Measurements from ENCODE around the gene HEMK1. TPM values are rescaled to one million over a fixed set of nuclear protein-coding genes. Genes with fewer than 3 reads are reported as not detected.
A peak's percentile ranks its signal among the peaks of the same experiment; 100 is the strongest.

HEMK1 gene
- total RNA-seq, 3 donors from 2014 or later = 6.1 to 10.7 (median 9.2) TPM

- Histone ChIP-seq H3K27ac (no peak overlapping the region), H3K27me3 (no peaks in the 10 kb centered on the region)
These were observed 18.1 kb downstream of the HEMK1 start for GRCh38 chr3:50587373-50587772.

GRCh38 chr3:50587806-50588758 is 18.8 kb downstream of the HEMK1 start:
- Histone ChIP-seq H3K9me3 (no peaks in the 10 kb centered on the region), H3K27me3 (no peaks in the 10 kb centered on the region), H3K4me3 (no peak overlapping the region), H3K27ac (peak overlapping the region in 1 of 2 donors; percentile 19), H3K4me1 (peaks cover 0 to 4% of the 10 kb centered on the region in 2 donors), H3K36me3 (no peaks in the 10 kb centered on the region)
- no peak for DNase-seq (ENCODE audit: low spot score in 2 of 2)
- no peak for TF ChIP-seq CTCF (IDR thresholded peaks at IDR 0.05)
- no peak for TF ChIP-seq POLR2AphosphoS5 (IDR thresholded peaks at IDR 0.05)
- TF ChIP-seq POLR2A (IDR thresholded peaks at IDR 0.05) = no peak
- intact Hi-C loops (cut with DNase I; ENCODE audit: low total_unique reads) = no loop called here

More at GRCh38 chr3:50587373-50587772, 18.1 kb downstream of the HEMK1 start:
- no peak overlapping the region for H3K4me3 ChIP-seq
- H3K9me3 ChIP-seq = no peaks in the 10 kb centered on the region
- H3K36me3 ChIP-seq = no peaks in the 10 kb centered on the region
- intact Hi-C loops (cut with DNase I; ENCODE audit: low total_unique reads) = no loop called here
- no peaks in the 10 kb centered on the region for H3K4me1 ChIP-seq
- TF ChIP-seq POLR2AphosphoS5 (IDR thresholded peaks at IDR 0.05) = no peak
- no peak for TF ChIP-seq POLR2A (IDR thresholded peaks at IDR 0.05)
- TF ChIP-seq CTCF (IDR thresholded peaks at IDR 0.05) = no peak
- DNase-seq (ENCODE audit: low spot score in 2 of 2) = no peak

- H3K4me3 ChIP-seq = no peak overlapping the region
- DNase-seq (ENCODE audit: low spot score in 2 of 2) = no peak
- no peaks in the 10 kb centered on the region for H3K36me3 ChIP-seq
- H3K27ac ChIP-seq = no peak overlapping the region
- no peaks in the 10 kb centered on the region for H3K9me3 ChIP-seq
- peaks cover 0 to 4% of the 10 kb centered on the region in 2 donors for H3K4me1 ChIP-seq
- H3K27me3 ChIP-seq = no peaks in the 10 kb centered on the region
- intact Hi-C loops (cut with DNase I; ENCODE audit: low total_unique reads) = no loop called here
- TF ChIP-seq POLR2A (IDR thresholded peaks at IDR 0.05) (no peak), CTCF (IDR thresholded peaks at IDR 0.05) (no peak), POLR2AphosphoS5 (IDR thresholded peaks at IDR 0.05) (no peak)
These were observed 19.6 kb downstream of the HEMK1 start for GRCh38 chr3:50588759-50589433.

GRCh38 chr3:50591196-50591741 is 21.9 kb downstream of the HEMK1 start:
- H3K36me3 ChIP-seq = no peaks in the 10 kb centered on the region
- TF ChIP-seq CTCF (IDR thresholded peaks at IDR 0.05) (no peak), POLR2A (IDR thresholded peaks at IDR 0.05) (no peak), POLR2AphosphoS5 (IDR thresholded peaks at IDR 0.05) (no peak)
- H3K4me3 ChIP-seq = no peak overlapping the region
- H3K9me3 ChIP-seq = no peaks in the 10 kb centered on the region
- peaks cover 0 to 4% of the 10 kb centered on the region in 2 donors for H3K4me1 ChIP-seq
- intact Hi-C loops (cut with DNase I; ENCODE audit: low total_unique reads) = no loop called here
- no peaks in the 10 kb centered on the region for H3K27me3 ChIP-seq
- no peak for DNase-seq (ENCODE audit: low spot score in 2 of 2)
- no peak overlapping the region for H3K27ac ChIP-seq

Data from breast epithelium (tissue), 4 donors.